NCI-H524 treated with DMSO at 0.1 percent for 48 hours (cell line): ENCODE data around the gene SYT3.
"Not testable (repeated sequence)": the region's sequence is repeated elsewhere in the genome, so short reads cannot be mapped to it uniquely, and the experiment has no call there.

ENCODE experiments used
- DNase-seq: peaks from one replicate; lab custom pipeline; 2025; lab: John Stamatoyannopoulos, UW

The SYT3 gene

DNA sequence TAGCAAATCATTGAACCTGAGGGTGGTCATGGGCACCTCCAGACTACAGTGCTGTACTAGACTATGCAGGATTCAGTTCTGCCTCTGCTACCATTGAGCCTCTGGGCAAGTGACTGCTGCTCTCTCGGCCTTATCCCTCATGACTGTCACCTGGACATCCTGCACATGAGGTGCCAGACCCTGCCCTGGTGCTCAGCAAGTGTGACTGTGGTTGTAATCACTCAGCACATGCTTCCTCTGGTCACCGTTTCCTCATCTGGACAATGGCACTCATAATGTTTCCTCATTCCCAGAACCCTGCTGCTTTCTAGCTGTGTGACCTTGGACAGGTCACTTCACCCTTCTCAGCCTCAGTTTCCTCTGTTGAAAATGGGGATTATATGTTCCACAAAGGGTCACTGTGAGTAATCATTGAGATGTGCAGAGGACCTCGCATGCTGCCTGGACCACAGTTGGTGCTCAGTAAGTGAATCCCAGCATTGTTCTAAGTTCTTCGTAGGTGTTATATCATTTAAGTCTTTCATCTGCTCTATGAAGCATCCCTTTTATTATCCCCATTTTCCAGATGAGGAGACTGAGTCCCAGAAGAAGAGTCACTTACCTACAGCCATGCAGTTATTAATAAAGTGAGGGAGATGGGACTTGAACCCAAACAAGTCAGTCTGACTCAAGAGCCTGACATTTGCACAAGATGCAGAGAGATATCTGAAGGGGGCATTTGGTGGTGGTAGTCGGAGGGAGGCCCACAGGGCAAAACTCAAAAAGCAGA lies 3.2 kb downstream of the SYT3 start:
- DNase-seq = no peak

DNA sequence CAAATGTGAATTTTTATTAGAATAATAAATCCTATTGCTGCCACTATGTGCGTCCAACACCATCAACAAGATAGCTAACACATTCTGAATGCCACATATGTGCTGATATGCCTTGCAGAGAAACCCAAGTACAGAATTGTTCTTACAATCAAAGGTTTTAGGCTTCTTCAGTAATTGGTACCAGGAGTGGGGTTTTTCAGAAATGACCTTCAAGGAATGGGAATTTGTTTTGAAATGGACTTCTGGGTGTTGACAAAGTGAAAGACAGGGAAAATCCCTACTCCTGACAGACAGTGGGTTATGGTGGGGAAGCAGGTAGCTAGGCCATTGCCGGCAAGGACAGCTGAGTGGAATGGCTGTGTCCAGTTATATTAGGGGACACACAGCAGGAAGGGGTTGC lies 5.7 kb downstream of the SYT3 start:
- no peak for DNase-seq

DNA sequence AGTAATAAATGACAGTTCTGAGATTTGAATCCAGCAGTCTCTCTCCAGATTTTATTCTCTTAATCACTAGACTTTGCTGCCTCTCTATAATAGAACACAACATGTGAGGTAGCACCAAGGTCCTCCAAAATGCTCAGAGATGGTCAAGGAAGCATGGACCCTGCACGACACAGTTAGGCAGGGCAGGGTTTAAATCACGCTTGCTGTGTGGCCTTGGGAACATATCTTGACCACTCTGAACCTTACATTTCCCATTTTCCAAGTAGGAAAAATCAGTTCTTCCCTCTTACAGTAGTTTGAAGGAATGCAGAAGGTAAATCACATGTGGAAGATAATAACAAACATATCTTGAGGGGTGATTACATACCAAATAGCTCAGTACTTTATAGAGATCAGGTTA lies 6.3 kb downstream of the SYT3 start:
- no peak for DNase-seq

- no peak for DNase-seq
These were observed 7.4 kb downstream of the SYT3 start for GRCh38 chr19:50632151-50632835.

DNA sequence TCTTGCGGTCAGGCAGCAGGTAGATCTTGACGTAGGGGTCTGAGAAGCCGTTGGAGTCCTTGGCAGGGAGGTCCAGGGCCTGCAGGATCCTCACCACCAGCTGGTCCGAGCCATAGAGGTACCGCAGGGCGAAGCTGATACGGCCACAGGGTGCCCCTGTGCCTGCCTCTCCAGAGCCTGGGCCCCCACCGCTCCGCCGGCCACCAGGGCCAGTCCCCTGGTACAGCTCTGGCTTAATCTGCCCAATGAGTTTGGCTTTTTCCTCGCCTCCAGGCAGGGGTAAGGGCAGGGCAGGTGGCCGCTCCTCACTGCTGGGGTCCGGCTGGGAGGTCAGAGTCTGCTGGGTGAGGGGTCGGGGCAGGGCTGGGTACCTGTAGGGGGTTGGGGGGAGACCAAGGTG lies 9.9 kb downstream of the SYT3 start:
- DNase-seq = no peak

- DNase-seq = no peak
These were observed 10.5 kb downstream of the SYT3 start for GRCh38 chr19:50629194-50629593.

DNA sequence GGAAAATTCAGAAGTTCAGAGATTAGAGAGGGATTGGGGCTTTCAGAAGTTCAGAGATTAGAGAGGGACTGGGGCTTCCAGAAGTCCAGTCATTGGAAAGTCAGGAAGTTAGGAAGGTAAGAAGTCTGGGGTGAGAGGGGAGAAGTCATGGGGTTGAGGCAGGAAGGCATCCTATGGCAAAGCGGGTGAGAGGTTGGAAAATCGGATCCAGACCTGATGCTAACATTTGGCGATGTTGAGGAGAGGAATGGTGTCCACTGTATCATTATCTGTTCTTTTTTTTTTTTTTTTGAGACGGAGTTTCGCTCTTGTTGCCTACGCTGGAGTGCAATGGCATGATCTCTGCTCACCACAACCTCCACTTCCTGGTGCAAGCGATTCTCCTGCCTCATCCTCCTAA lies 11.1 kb downstream of the SYT3 start:
- DNase-seq = no peak

GRCh38 chr19:50628146-50628545 lies 11.5 kb downstream of the SYT3 start:
- no peak for DNase-seq

- no peak for DNase-seq
These were observed 12.9 kb downstream of the SYT3 start for GRCh38 chr19:50626795-50627194.

GRCh38 chr19:50626011-50626410 lies 13.7 kb downstream of the SYT3 start:
- DNase-seq = no peak

- DNase-seq = no peak
These were observed 14.6 kb downstream of the SYT3 start for GRCh38 chr19:50624949-50625600.

DNA sequence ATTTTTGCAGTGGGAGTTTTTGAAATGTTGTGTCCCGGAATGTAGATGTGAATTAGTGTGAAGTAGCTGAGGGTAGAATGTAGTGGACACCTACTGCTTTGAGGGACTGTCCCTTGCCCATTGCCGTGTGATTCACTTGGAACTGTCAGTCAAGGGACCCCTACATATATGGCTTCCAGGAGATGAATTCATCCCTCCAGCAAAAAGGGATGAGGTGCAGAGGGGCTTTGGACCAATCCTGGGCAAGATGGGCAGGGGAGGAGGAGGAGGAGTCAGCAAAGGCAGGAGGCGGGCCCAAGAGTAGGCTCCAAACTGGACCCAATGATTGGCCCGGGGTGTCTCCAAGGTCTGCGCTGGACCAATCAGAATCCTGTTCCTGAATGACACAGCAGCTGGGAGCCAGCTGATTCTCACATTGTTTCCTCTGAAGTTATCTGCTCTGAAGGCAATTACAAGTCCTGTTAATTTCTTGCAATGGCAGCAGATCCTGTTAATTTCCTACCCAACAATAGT lies 19.2 kb downstream of the SYT3 start:
- DNase-seq = not testable (repeated sequence)

- not testable (repeated sequence) for DNase-seq
These were observed 20.5 kb downstream of the SYT3 start for GRCh38 chr19:50619184-50619583.

GRCh38 chr19:50618379-50618778 lies 21.3 kb downstream of the SYT3 start:
- DNase-seq = not testable (repeated sequence)

- not testable (repeated sequence) for DNase-seq
These were observed 26.9 kb downstream of the SYT3 start for GRCh38 chr19:50612504-50613404.

GRCh38 chr19:50607874-50608785 lies 31.6 kb downstream of the SYT3 start:
- peak; percentile 8 for DNase-seq

- DNase-seq = no peak
These were observed 32.3 kb downstream of the SYT3 start for GRCh38 chr19:50607388-50607787.

- DNase-seq = not testable (repeated sequence)
These were observed 33.4 kb downstream of the SYT3 start for GRCh38 chr19:50606059-50606836.

- not testable (repeated sequence) for DNase-seq
These were observed 35.2 kb downstream of the SYT3 start for GRCh38 chr19:50604264-50605073.
